ENCODE data around the gene MAML2.

Gene MAML2

GRCh38 chr11:95926726-95927125 lies 416.3 kb downstream of the MAML2 start:
- DNase-seq: no peak

Measured in NCI-H2171 treated with DMSO at 0.1 percent for 48 hours (cell line).